HL-60/S4 (cell line): Measurements from ENCODE around the gene ERC1.

Experiments
- in situ Hi-C: fragments of 300-500 bp; cut with MboI; formaldehyde crosslinking; loops from 2 replicates; pipeline ENCODE4 v1.14.3; 2022; ENCODE audit warnings: low sequenced_read_pairs

ERC1 gene

DNA sequence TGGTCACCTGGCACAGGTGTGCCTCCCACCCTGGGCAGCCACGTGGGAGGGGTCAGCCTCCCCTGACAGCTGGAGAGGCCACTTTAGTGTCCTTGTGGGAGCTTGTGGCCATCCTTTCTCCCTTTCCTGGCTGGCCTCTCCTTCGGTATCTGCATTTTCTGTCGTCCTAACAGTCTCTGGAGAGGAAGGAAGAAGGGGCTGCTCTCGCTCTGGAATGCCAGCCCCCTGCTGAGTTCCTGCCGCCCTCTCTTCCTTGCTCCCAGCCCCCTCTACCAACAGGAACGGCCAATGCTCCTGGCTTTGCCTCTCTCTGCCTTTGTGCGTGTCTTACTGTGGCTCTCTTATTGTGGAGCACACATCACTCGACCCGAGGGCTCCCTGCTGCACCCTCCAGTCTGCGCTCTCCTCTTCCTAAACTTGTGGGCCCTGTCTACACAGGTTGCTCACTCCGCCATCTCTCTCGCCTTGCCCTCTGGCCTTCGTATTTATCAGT, 532.6 kb downstream of the ERC1 start:
- in situ Hi-C loops, result no loop called here

DNA sequence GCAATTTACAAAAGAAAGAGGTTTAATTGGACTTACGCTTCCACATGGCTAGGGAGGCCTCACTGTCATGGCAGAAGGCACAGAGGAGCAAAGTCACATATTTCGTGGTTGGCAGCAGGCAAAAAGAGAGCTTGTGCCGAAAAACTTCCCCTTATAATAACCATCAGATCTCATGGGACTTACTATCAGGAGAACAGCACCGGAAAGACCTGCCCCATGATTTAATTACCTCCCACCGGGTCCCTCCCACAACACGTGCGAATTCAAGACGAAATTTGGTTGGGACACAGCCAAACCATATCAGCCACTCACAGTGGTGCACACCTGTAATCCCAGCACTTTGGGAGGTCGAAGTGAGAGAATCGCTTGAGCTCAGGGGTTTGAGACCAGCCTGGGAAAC, 534.8 kb downstream of the ERC1 start:
- in situ Hi-C loops, result no loop called here

DNA sequence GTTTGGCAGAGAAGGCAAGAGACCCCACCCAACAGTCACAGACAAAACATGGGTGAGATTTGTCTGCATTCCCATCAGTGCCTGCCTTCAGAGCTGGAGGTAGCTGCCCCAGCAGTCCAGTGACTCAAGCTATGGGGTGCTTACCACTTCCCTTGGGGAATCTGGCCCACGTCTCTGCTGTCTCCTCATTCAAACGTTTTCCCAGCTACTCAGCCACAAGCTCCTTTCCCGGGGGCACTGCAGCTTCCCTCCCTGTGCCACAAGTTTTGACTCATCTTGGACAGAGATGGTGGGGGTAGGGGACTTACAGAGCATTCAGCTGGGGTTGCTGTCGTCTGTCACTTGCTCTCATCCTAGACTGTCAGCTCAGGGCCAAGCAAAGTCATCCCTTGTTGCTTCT, 536.8 kb downstream of the ERC1 start:
- in situ Hi-C loops, result no loop called here

DNA sequence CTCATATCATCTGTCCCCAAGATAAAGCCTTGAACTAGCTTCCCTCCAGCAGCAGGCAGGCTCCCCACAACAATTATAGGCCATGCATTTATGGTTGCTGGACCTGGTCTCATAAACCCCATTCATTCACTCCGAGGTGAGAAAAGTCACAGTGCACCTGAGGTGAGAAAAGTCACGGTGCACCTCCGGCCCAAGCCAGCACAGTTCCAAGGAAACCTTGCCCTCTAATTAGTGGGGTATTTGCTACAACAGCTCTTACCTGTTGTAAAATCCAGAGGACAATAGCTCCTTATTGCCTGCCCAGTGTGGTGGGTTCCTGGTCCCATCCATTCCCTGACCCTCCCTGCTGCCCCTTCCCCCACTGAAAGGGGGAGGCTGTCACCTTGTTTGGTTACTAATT, 537.8 kb downstream of the ERC1 start:
- in situ Hi-C loops, result no loop called here

DNA sequence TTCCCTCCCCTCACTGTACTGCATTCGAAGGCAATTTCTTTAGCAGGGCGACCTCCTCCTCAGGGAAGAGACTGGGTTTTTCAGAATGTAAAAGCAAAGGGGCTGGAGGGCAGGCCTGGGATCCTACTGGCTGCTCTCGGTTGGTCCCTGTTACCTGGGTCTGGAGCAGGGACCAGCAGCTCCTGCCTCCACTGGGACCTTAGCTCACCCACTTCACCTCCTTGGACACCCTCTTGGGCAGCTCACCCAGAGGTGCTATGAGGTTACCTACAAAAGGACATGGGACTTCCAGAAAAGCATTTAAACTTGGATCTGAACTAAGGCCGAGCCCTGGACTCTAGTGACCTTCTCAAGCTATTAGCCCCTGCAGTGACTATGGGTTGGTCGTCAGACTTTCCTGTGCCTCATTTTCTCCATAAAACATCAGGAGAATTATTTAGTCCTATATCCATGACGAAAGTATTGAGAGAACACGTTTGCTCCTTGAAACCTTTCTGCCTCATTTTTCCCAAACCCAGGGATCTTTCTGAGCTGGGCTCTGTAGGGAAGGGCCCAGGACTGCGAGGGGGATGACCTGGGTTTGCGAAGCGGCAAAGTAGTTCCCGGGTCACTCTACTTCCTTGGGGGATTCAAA, 538.3 kb downstream of the ERC1 start:
- in situ Hi-C loops, result no loop called here

DNA sequence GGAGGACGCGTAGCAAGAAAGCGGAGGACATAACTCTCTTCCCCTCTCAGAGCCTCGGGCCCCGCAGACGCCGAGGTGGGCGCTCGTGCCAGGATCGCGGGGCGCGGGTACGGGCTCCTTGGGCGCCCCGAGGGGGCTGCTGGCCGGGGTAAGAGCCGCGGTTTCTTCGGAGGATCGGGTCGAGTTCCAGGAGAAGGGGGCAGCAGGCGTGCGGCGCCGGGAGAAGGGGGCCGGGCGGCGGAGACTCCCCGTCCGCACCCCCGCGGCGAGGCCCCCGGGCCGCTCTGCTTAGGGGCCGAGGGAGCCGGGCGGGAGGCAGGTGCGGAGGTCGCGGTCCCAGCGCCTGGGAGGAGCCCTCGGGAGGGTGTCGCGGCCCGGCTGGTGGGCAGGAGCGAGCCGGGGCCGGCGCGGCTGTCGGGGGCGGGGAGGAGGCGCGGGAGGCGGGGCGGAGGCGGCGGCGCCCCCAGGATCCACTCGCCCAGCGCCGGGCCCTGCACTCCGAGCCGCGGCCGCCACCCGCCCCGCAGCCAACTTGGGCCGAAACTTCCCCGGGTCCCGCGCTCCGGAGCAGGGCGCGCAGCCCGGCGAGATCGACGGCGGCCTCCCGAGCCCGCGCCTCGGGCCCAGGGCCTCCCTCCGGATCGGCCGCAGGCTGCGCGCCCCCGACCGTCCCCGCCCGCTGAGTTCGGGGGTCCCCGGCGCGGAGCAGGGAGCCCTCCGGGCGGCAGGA, 539.0 kb downstream of the ERC1 start:
- in situ Hi-C loops, result no loop called here

DNA sequence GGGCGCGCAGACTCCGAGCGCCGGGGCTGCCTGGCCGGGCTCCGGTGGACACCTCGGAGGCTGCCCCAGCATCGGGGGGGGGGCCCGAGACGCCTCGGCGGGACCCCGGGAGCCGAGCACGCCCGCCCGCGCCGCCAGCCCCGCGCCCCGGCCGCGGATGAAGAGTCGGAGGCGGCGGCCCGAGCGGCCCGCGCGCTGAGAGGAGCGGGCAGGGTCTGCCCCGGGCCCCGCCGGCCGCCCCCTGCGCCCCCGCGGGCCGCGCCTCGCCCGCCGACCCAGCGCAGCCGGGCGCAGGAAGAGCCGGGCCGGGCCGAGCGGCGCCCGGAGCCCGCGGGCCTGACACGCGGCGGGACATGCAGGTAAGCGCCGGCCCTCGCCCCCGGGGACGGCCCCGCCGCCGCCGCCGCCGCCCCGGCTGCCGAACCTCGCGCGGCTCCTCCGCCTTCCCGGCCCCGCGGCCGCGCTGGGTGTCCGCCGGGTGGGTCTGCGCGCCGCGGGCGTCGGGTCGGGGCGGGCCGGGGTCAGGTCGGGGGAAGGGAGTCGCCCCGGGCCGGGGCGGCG, 539.6 kb downstream of the ERC1 start:
- in situ Hi-C loops, result no loop called here

DNA sequence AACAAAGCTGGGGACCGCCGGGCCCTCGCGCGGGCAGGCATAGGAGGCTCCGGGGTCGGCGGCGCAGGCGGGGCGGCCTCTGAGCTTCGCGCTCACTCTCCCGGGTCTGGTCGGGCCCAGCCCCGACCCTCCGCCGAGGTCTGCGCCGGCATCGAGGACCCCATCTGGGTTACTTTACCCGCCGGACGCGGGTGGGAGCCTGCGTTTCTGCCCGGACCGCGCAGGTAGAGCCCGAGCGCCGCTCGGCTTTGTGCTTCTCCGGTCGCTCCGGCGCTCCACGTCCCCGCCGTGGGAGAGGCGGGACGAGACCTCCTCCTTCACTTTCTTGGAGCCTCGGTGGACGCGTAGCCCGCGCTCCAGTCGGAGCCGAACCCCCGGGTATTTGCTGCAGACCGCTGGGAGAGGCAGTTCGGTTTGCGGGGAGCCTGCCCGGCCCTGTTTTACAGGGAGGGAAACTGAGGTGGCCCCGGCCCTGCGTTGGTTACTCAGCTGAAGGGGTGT, 540.2 kb downstream of the ERC1 start:
- in situ Hi-C loops, result no loop called here

DNA sequence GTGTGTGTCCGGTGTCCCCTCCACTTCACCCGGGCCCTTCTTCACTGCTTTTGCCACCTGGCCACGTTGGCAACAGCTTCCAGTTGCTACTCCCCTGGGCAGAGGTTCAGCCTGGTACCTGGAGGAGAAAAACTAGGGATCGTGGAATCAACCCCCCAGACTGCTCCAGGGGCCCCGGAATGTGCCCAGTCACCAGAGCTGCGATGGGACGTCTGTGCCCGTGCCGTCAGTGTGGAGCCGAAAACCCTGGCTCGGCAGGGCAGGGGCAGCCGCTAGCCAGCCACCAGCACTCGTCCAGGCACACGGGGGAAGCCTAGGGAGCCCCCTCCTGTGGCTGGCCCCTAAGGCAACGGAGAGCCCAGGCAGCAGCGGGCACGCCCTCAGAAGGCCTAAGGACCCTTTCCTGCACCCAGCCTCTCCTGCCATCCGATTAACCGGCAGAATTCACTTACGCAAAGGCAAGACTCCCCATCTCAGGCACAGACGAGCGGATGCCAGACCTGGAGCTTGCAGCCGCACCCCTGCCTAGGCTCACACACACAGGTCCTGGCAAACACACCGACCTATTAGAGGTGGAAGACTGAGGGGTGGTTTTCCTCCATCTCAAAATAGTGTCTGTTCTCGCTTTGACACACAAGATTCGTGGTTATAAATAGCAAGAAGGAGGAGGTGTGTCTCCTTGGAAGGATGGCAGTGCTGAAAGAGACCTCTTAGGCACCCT, 540.8 kb downstream of the ERC1 start:
- in situ Hi-C loops, result no loop called here

DNA sequence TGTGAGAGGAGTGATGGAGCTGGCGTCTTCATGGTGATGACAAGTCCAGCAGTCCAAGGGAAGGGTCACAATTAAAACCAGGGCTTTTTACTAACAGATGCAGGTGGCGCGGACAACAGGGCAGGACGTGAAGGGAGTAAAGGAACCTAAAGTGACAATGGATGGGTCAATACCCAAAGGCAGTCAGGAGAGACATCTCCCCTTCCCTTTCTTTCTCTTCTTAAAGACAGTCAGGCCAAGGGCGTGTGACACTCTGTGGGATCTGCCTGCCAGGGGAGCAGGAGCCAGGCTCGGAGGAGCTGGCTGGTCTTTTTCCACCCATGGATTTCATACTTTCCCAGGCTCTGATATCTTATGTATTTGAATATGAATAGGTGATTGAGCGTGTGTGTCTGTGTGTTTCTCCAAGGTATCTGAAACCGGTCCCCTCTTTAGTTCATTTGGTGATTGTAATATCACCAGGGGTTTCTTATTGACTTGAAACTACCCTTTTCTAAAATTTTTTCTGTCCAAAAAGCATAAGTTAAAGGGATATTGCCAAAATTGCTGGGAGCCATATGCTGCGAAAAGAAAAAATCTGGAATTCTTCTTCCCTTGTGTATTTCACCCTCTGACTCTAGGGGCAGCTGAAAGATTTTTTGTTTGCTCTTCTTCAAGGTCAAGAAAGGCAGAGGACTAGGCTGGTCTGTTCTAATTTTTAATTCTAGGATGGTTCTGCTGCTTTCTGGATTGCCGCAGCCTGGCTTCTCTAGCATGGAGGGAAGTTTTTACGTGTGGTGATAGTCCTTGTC, 541.5 kb downstream of the ERC1 start:
- in situ Hi-C loops, result no loop called here

DNA sequence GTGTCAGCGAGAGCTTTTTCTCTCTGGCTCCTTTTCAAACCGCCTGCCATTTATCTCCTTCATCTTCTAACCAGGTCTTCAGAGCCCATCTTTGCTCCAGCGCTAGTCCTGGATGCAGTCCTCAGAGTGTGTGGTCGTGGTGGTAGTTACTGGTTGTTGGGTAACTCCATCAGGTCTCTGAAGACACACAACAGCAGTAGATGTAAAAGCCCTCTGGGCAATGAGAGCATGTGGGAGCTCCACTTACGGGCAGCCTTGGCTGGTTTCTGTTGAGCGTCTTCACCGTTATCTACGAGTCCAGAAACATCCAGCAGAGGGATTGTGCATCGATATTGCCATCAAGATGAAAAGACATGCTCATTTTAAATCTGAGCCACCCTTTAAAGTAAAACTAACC, 542.2 kb downstream of the ERC1 start:
- in situ Hi-C loops, result no loop called here

DNA sequence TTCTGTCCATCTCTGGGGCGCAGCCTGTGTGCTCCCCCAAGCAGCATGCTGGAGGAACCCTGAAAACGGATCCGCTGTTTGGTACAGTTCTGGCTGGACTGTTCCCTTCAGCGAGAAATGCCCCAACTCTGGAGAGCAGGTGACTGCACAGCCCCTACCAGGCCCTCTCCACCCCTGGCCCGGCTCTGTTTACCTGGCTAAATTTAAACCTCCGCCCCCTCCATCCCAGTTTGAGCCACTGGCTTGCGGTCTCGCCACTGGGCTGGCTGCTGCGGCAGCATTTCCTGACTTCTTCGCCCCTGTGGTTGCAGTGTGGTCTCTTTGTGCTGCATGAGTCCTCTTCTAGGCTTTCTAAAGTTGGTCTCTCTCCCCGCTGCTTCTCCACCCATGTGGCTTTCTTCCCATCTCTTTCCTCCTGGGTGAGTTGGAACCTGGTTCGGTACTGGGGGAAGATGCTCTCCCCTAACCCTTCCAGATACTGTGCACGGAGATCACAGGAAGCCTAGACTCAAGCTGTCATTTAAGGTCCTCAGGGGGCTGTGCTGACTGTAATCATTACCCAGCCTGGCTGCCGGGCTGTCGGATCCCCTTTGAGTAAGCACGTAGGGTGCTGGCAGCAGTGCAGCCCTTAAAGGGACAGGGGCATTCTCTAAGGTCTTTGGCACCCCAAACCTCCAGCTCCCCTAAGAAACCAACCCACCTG, 542.7 kb downstream of the ERC1 start:
- in situ Hi-C loops, result no loop called here

DNA sequence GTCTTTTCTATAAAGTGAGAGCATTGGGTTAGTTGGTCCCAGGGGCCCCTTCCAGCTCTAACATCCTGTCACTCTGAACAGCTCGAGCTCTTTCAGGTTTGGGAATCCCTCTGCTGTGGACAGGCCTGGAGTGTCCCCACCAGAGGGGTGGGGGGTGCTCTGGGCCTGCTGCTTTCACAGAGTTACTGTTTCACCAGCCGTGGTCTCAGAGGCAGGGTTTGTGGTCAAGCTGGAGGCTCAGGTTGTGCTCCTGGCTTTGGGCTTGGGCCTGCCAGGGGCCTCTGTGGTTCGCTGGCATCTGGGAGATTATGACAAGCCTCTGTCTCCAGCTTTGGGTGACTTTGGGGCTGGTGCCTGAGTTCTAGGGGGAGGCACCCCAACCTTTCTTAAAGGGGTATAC, 543.7 kb downstream of the ERC1 start:
- in situ Hi-C loops, result no loop called here

DNA sequence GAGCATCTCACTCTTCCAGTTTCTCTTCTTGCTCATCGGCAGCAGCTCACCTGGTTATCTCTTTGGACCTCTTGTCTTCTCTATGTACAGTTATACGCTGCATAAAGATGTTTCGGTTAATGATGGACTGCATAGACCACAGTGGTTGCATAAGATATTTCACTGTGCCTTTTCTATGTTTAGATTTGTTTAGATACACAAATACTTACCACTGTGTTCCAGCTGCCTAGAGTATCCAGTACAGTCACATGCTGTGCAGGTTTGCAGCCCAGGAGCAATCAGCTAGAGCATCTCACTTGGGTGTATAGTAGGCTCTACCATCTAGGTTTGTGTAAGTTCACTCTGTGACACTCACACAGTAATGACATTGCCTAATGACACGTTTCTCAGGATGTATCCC, 545.8 kb downstream of the ERC1 start:
- in situ Hi-C loops, result no loop called here

DNA sequence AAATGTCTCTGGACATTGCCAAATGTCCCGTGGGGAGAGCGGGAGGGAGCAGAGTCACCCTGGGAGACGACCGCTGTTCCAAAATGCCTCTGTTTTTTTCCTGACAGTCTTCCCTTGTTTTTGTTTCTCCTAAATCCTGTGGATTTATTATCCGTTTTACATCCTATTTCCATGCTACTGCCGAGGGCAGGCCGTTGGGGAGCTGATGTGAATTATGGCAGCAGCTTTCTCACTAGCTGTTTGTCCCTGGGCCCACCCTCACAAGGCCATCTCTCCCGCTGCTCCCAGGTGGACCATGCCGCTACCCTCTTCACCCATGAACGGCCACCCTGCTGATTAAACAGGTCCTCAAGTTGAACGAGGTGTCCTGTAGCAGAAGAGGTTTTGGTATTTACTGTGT, 548.1 kb downstream of the ERC1 start:
- in situ Hi-C loops, result no loop called here

DNA sequence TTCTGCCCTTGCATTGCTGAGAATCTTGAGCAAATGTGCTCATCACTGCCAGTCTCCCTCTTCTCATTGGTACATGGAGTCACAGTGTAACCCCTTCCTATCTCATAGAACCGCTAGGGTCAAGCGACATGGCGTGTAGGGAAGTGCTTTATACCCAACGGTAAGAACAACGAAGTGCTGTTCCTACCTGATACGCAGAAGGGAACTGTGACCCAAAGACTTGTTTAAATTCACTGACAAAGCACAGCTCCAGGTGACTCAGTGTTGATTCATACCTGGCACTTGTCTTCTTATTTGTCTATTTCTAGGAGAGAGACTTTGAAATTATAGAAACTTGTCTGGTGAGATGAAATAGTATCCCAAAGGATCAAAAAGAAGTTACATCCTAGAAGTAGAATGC, 549.7 kb downstream of the ERC1 start:
- in situ Hi-C loops, result no loop called here

DNA sequence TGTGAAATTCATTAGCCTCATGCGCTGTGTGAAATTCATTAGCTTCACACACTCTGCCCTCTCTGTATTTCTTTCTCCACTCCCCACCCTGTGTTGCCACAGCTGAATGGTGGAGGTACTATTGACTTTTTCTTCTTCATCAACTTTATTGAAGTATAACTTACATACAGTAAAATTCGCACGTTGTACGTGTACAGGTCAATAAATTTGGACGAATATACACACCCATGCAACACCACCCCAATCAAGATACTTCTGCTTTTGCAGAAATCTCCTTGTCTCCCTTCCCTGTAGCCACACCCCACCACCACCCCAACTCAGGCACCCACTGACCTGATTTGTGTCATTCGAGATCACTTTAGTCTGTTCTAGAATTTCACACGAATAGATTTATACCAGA, 551.6 kb downstream of the ERC1 start:
- in situ Hi-C loops, result no loop called here

DNA sequence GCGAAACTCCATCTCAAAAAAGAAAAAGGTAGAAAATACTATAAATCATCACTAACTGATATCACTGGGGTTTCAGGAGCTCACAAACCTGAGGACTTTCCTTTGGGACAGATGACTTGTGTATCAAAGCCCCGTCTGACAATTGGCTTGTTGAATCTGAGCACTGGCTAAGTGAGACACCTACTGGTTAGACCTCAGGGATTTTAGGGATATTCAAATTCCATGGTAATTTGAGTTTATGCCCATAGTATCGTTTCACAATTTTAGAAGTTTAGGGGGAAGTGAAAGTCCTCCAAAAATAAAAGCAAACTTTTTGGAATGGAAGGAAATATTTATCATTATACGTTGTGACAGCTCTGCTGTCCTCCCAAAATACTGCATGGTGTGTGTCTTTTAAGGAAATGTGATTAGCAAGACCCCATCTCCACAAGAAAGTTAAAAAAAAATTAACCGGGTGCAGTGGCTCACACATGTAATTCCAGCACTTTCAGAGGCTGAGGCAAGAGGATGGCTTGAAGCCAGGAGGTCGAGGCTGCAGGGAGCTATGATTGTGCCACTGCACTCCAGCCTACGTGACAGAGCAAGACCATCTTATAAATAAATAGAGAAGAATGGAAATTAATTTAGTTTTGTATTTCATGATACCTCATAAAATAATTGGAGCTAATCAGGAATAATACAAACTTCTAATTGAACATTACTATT, 554.1 kb downstream of the ERC1 start:
- in situ Hi-C loops, result no loop called here
